Mucosa of descending colon (tissue), 3 donors: ENCODE measurements around the gene SOX2. TPM values are rescaled to one million over a fixed set of nuclear protein-coding genes. Genes with fewer than 3 reads are reported as not detected.
"Not testable (repeated sequence)": the region's sequence is repeated elsewhere in the genome, so short reads cannot be mapped to it uniquely, and the experiment has no call there.

ENCODE experiments used
- ATAC-seq: fragments of 200-7000 bp; cut with Tn5 transposase; one replicate; pipeline ENCODE4 v1.9.1; 2020; ENCODE audit warnings: mild to moderate bottlenecking, moderate library complexity
- DNase-seq, 3 donors: peaks; one replicate each; pipeline ENCODE4 v3.0.0-alpha.2; 2020
- H3K36me3 ChIP-seq: fragments of 200-600 bp; one replicate; pipeline ENCODE4 v1.8.0; 2021; ENCODE audit warnings: low read depth, mild to moderate bottlenecking
- H3K4me1 ChIP-seq: fragments of 200-600 bp; one replicate; pipeline ENCODE4 v1.8.0; 2021; ENCODE audit warnings: low read depth, mild to moderate bottlenecking
- H3K4me3 ChIP-seq: fragments of 200-600 bp; one replicate; pipeline ENCODE4 v1.8.0; 2021; ENCODE audit warnings: mild to moderate bottlenecking
- H3K9me3 ChIP-seq: fragments of 200-600 bp; one replicate; pipeline ENCODE4 v1.8.0; 2021; ENCODE audit warnings: mild to moderate bottlenecking
- intact Hi-C, 2 donors: fragments of 100-400 bp; cut with DNase I in 1 of 2; cut with micrococcal nuclease in 1 of 2; formaldehyde crosslinking; loops; one replicate each; pipeline versions ENCODE4 v1.11.0 to v1.11.1; 2022; cut with DNase I, micrococcal nuclease
- total RNA-seq, 3 donors: library from RNA; stranded (reverse); fragmentation: NEBNext Ultra II Directional in 2 of 3; extraction: Animal tissue kit (Norgen Biotek cat#: 25700) in 2 of 3; gene quantifications; one replicate each; pipeline versions ENCODE4 v1.2.1 to v1.2.4, GENCODE V29; 2021 to 2023
- TF ChIP-seq, protein P1 (sequence below): fragments of 200-600 bp; IDR thresholded peaks from one replicate; pipeline ENCODE4 v1.8.0; 2022; ENCODE audit warnings: antibody characterized with exemption, mild to moderate bottlenecking
- donor health status: DM: no; HTN: no; CAD: no; lungs with moderate emphysema.
- donor health status: DM: no; HTN: no; CAD: no.
- donor health status: DM: no; HTN: yes; CAD: no.

The SOX2 gene
- total RNA-seq, 3 donors from 2014 or later: 0.19 to 5.7 TPM; not detected in 1

DNA sequence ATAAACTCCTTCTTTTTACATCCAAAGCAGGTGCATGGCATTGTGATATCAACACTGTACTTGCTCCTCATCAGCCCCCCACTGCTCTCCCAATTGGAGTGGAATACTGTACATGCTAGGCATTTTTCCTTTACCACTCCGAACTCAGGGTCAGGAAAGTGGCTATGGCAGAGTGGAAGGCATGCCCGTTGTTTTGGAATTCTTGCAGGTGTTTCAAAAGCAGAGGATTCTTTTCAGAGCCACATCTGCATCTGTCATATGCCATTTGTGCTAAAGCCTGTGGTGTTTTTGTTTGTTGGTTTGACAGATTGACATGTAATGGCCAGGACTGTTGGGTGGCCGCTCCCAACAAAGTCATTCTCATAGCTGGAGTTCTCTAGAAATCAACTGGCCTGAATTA is 41.7 kb downstream of the SOX2 start:
- H3K4me1 ChIP-seq: no peaks in the 10 kb centered on the region
- TF ChIP-seq, protein P1, sequence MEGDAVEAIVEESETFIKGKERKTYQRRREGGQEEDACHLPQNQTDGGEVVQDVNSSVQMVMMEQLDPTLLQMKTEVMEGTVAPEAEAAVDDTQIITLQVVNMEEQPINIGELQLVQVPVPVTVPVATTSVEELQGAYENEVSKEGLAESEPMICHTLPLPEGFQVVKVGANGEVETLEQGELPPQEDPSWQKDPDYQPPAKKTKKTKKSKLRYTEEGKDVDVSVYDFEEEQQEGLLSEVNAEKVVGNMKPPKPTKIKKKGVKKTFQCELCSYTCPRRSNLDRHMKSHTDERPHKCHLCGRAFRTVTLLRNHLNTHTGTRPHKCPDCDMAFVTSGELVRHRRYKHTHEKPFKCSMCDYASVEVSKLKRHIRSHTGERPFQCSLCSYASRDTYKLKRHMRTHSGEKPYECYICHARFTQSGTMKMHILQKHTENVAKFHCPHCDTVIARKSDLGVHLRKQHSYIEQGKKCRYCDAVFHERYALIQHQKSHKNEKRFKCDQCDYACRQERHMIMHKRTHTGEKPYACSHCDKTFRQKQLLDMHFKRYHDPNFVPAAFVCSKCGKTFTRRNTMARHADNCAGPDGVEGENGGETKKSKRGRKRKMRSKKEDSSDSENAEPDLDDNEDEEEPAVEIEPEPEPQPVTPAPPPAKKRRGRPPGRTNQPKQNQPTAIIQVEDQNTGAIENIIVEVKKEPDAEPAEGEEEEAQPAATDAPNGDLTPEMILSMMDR: no peak
- no peaks in the 10 kb centered on the region for H3K36me3 ChIP-seq
- ATAC-seq (no peak), DNase-seq (no peak)
- H3K4me3 ChIP-seq: no peak overlapping the region
- H3K9me3 ChIP-seq: no peaks in the 10 kb centered on the region
- intact Hi-C loops: no loop called here

- H3K9me3 ChIP-seq: no peaks in the 10 kb centered on the region
- H3K36me3 ChIP-seq: no peaks in the 10 kb centered on the region
- TF ChIP-seq, protein P1: no peak
- no peak overlapping the region for H3K4me3 ChIP-seq
- no peak for ATAC-seq
- H3K4me1 ChIP-seq: no peaks in the 10 kb centered on the region
- no peak for DNase-seq
- intact Hi-C loops: no loop called here
Measured at GRCh38 chr3:181755959-181756358, 44.2 kb downstream of the SOX2 start.

DNA sequence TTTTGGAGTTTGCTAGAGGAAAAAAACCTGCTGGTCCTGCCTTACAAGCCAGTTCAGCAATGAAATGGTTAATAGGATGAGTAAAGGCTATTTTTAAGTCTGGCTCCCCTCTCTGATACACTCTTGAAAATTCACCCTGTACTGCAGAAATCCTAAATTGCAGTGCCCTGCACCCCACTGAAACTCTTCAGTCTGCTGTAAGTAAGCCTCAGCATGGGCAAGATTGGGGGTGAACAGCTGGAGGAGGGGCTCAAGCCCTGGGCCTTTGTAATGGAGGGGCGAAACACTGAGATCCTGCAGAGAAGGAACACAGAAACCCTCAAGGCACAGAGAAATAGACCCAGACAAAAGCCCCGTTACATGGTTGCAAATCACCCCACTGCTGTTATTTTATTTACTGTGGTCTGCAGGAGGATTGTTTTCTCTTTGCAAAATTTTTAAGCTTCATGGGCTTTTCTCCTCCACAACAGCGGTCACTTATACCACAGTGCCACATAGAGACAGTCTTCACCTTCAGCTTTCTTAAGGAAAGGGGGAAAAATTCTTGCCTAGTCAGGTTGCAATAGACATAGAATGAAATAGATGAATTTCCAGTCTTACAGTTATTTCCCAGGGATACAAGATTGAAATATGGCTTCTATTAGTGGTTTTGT is 45.0 kb downstream of the SOX2 start:
- Histone ChIP-seq H3K9me3 (no peaks in the 10 kb centered on the region), H3K4me3 (no peak overlapping the region), H3K36me3 (no peaks in the 10 kb centered on the region), H3K4me1 (no peaks in the 10 kb centered on the region)
- intact Hi-C loops: no loop called here
- TF ChIP-seq, protein P1: no peak
- ATAC-seq (no peak), DNase-seq (no peak)

GRCh38 chr3:181757694-181758306 is 46.1 kb downstream of the SOX2 start:
- Histone ChIP-seq H3K4me1 (no peaks in the 10 kb centered on the region), H3K9me3 (no peaks in the 10 kb centered on the region), H3K36me3 (no peaks in the 10 kb centered on the region), H3K4me3 (no peak overlapping the region)
- intact Hi-C loops: no loop called here
- ATAC-seq (no peak), DNase-seq (no peak)
- TF ChIP-seq, protein P1: no peak

- H3K9me3 ChIP-seq: no peaks in the 10 kb centered on the region
Measured at GRCh38 chr3:181761906-181762305, 50.2 kb downstream of the SOX2 start.

DNA sequence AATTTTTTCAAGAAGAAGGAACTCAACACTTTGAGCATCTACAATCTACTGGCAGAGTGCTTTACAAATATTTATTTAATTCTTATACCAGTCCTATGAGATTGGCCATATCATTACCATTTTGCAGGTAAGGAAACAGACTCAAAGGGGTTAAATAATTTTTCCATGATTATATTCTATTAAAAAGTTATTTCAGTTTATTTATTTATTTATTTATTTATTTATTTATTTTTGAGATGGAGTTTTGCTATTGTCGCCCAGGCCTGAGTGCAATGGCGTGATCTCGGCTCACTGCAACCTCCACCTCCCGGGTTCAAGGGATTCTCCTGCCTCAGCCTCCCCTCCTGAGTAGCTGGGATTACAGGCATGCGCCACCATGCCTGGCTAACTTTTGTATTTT is 52.3 kb downstream of the SOX2 start:
- H3K4me3 ChIP-seq, H3K36me3 ChIP-seq, ATAC-seq, H3K9me3 ChIP-seq, DNase-seq, H3K4me1 ChIP-seq, intact Hi-C loops: not testable (repeated sequence)

More at GRCh38 chr3:181761906-181762305, 50.2 kb downstream of the SOX2 start:
- no peak overlapping the region for H3K4me3 ChIP-seq
- DNase-seq: no peak
- ATAC-seq: no peak
- TF ChIP-seq, protein P1: no peak
- no peaks in the 10 kb centered on the region for H3K4me1 ChIP-seq
- intact Hi-C loops: no loop called here
- no peaks in the 10 kb centered on the region for H3K36me3 ChIP-seq
